Measurements from ENCODE around the gene RAB3D. TPM values are rescaled to one million over a fixed set of nuclear protein-coding genes. Genes with fewer than 3 reads are reported as not detected.

RAB3D gene
- total and polyA plus RNA-seq, 10 of the 15 experiments (the other 5 are each of a cell fraction or from before 2014, with no cell fraction given) = 1.1 to 15.7 (median 6.2) TPM

DNA sequence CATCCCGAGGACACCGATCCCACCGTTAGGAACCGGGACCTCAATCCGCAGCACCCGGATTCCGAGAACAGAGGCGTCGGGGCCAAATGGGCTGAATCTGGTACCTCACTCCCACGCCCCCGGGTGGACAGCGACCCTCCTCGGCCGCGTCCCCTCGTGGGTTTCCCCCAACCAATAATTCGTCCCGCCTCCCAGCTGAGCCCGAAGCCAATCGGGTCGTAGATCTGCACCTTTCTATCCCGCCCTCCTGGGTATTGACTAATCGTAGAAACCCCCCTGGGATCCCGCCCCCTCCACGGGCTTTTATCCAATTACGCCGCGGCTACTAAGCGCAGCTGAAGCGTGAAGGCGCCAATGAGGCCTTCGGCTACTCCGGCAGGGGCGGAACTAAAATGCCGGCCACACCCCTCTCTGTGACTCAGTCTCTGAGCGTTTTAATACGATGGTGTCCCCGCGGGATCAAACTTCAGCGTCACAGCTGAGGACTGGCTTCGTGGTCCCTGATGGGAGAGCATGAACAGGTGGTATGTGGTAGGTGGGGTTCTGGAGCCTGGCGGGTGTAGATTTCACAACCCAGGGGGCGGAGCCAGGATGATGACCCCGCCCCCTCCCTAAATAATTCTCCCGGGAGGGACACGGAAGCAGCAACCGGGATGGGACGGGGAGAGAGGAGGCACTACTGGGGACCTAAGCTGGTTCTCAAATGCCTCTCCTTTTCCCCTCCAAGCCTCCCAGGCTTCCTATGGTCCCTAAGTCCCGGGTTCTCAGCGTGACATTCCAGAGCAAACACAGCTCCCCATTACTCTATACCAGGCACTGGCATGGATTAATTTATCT is 6.9 kb upstream of the RAB3D start, which contains the start of the genes CCDC159 and TMEM205 (continued):
- TF ChIP-seq MTA2 (IDR thresholded peaks at IDR 0.05; ENCODE audit: low read depth) (peak; percentile 24; the same call in 1 of the 2 replicates), RFX5 (IDR thresholded peaks at IDR 0.05; ENCODE audit: low read depth, low read length) (peak; percentile 54), MEF2B (IDR thresholded peaks at IDR 0.05; ENCODE audit: partially characterized antibody, poor library complexity, severe bottlenecking) (peak; percentile 14), KDM1A (IDR thresholded peaks at IDR 0.05; ENCODE audit: borderline replicate concordance) (no peak), RUNX3 (IDR thresholded peaks at IDR 0.05; ENCODE audit: low read length) (peak; percentile 33; the same call in 1 of the 2 replicates), SUZ12 (IDR thresholded peaks at IDR 0.05; ENCODE audit: unreplicated experiment) (no peak), BHLHE40 (IDR thresholded peaks at IDR 0.05; ENCODE audit: borderline replicate concordance in 1 of 2, low read depth in 2 of 2, low read length in 1 of 2) (no peak), SPI1 (IDR thresholded peaks at IDR 0.05; ENCODE audit: borderline replicate concordance, insufficient read depth, low read depth, low read length) (peak; percentile 32; the same call in 1 of the 2 replicates), MXI1 (IDR thresholded peaks at IDR 0.05; ENCODE audit: low read depth, low read length) (peak; percentile 73; the same call in 1 of the 2 replicates), JUND (IDR thresholded peaks at IDR 0.05; ENCODE audit: low read depth, low read length) (0 out of 2 replicates have a peak, but pooled peaks have one; percentile 41), LARP7 (IDR thresholded peaks at IDR 0.05) (0 out of 2 replicates have a peak, but pooled peaks have one; percentile 24), IKZF1 (conservative IDR thresholded peaks at IDR 0.05) (peak; percentile 65), SIN3A (IDR thresholded peaks at IDR 0.05; ENCODE audit: low read depth, low read length) (no peak), TCF7 (IDR thresholded peaks at IDR 0.05; ENCODE audit: borderline replicate concordance) (no peak), NFIC (IDR thresholded peaks at IDR 0.05; ENCODE audit: low read depth, low read length) (no peak), GATAD2B (conservative IDR thresholded peaks at IDR 0.05; ENCODE audit: low read depth) (peak; percentile 70), SMC3 (IDR thresholded peaks at IDR 0.05; ENCODE audit: borderline replicate concordance, low read length) (no peak), MYB (IDR thresholded peaks at IDR 0.05; ENCODE audit: borderline replicate concordance, low read depth, low read length) (no peak)
- TF ChIP-seq, protein P1, sequence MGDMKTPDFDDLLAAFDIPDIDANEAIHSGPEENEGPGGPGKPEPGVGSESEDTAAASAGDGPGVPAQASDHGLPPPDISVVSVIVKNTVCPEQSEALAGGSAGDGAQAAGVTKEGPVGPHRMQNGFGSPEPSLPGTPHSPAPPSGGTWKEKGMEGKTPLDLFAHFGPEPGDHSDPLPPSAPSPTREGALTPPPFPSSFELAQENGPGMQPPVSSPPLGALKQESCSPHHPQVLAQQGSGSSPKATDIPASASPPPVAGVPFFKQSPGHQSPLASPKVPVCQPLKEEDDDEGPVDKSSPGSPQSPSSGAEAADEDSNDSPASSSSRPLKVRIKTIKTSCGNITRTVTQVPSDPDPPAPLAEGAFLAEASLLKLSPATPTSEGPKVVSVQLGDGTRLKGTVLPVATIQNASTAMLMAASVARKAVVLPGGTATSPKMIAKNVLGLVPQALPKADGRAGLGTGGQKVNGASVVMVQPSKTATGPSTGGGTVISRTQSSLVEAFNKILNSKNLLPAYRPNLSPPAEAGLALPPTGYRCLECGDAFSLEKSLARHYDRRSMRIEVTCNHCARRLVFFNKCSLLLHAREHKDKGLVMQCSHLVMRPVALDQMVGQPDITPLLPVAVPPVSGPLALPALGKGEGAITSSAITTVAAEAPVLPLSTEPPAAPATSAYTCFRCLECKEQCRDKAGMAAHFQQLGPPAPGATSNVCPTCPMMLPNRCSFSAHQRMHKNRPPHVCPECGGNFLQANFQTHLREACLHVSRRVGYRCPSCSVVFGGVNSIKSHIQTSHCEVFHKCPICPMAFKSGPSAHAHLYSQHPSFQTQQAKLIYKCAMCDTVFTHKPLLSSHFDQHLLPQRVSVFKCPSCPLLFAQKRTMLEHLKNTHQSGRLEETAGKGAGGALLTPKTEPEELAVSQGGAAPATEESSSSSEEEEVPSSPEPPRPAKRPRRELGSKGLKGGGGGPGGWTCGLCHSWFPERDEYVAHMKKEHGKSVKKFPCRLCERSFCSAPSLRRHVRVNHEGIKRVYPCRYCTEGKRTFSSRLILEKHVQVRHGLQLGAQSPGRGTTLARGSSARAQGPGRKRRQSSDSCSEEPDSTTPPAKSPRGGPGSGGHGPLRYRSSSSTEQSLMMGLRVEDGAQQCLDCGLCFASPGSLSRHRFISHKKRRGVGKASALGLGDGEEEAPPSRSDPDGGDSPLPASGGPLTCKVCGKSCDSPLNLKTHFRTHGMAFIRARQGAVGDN (IDR thresholded peaks at IDR 0.05) = peak; percentile 26; the same call in 1 of the 2 replicates
- TF ChIP-seq, protein P2, sequence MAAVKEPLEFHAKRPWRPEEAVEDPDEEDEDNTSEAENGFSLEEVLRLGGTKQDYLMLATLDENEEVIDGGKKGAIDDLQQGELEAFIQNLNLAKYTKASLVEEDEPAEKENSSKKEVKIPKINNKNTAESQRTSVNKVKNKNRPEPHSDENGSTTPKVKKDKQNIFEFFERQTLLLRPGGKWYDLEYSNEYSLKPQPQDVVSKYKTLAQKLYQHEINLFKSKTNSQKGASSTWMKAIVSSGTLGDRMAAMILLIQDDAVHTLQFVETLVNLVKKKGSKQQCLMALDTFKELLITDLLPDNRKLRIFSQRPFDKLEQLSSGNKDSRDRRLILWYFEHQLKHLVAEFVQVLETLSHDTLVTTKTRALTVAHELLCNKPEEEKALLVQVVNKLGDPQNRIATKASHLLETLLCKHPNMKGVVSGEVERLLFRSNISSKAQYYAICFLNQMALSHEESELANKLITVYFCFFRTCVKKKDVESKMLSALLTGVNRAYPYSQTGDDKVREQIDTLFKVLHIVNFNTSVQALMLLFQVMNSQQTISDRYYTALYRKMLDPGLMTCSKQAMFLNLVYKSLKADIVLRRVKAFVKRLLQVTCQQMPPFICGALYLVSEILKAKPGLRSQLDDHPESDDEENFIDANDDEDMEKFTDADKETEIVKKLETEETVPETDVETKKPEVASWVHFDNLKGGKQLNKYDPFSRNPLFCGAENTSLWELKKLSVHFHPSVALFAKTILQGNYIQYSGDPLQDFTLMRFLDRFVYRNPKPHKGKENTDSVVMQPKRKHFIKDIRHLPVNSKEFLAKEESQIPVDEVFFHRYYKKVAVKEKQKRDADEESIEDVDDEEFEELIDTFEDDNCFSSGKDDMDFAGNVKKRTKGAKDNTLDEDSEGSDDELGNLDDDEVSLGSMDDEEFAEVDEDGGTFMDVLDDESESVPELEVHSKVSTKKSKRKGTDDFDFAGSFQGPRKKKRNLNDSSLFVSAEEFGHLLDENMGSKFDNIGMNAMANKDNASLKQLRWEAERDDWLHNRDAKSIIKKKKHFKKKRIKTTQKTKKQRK (IDR thresholded peaks at IDR 0.05; ENCODE audit: low read depth, low read length) = peak; percentile 94
- TF ChIP-seq, protein P3, sequence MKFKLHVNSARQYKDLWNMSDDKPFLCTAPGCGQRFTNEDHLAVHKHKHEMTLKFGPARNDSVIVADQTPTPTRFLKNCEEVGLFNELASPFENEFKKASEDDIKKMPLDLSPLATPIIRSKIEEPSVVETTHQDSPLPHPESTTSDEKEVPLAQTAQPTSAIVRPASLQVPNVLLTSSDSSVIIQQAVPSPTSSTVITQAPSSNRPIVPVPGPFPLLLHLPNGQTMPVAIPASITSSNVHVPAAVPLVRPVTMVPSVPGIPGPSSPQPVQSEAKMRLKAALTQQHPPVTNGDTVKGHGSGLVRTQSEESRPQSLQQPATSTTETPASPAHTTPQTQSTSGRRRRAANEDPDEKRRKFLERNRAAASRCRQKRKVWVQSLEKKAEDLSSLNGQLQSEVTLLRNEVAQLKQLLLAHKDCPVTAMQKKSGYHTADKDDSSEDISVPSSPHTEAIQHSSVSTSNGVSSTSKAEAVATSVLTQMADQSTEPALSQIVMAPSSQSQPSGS (IDR thresholded peaks at IDR 0.05; ENCODE audit: low read length) = no peak

Data from GM12878 (cell line).